Ishikawa (cell line): ENCODE results near the gene WAS.

Experiments
- TEAD4 ChIP-seq: IDR thresholded peaks from 2 replicates; pipeline ENCODE4 v1.6.1; 2012
- TF ChIP-seq, protein P1 (sequence below): IDR thresholded peaks from 2 replicates; pipeline ENCODE4 v1.6.1; 2012

- TF ChIP-seq, protein P1, sequence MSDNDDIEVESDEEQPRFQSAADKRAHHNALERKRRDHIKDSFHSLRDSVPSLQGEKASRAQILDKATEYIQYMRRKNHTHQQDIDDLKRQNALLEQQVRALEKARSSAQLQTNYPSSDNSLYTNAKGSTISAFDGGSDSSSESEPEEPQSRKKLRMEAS, result no peak
- no peak for TF ChIP-seq TEAD4
Observed at GRCh38 chrX:48736303-48736702, 52.7 kb downstream of the WAS start.
